HG03108 (cell line): Measurements from ENCODE around the gene SURF1.
"Not testable (repeated sequence)": the region's sequence is repeated elsewhere in the genome, so short reads cannot be mapped to it uniquely, and the experiment has no call there.

Experiments
- ATAC-seq: cut with Tn5 transposase; IDR thresholded peaks from one replicate; pipeline ENCODE4 v1.9.1; 2021; ENCODE audit warnings: moderate library complexity; ENCODE audit not compliant: unreplicated experiment

Gene SURF1

GRCh38 chr9:133356391-133357091, at the start of gene SURF1, which contains the start of gene SURF2:
Gene SURF1, minus strand, starts transcription at chr9:133356487. Its CDS starts 34 bp downstream, at chr9:133356453.
Gene SURF2, plus strand, starts transcription at chr9:133356550. Its CDS starts 43 bp downstream, at chr9:133356593.
- ATAC-seq: peak; percentile 74

DNA sequence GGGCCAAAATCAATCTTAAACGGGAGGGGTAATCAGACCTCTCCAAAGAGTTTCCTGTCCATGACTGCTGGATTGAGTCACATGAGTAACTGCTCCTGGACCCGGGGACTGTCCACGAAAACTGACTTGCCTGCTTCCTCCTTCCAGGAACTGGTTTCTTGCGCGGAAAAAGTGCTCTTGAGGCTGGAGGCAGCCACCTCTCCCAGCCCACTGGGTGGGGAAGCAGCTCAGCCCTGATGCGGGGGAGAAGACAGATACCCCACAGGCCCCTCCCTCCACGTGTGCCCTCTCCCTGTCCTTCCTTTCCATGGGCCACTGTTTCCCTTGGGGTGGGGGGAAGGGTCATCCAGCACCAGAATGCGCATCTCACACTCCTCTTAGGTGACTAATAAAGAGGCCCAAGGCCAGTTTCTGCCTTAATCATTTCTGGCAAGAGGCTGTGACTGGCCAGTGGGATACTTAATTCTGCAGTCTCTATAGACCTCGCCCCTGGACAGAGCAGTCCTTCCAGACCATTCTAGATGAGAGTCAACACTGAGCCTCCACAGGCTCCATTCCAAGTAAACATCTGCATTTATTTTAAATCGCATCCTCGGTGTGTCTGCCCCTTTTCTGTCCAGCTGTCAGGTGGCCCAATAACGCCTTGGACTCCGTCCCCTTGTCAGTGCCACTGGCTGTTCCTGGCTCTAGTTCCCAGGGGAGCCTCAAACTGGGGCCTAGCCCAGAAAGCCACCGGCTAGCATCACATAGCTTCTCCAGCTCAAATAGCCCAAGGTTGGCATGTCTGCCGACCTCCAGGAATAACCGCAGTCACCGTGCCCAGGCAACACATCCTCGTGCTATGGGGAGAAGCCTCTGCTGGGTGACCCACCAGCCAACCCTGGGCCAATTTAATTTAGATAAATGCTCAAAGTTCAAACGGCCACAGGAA, 49.5 kb upstream of the SURF1 start:
- no peak for ATAC-seq

DNA sequence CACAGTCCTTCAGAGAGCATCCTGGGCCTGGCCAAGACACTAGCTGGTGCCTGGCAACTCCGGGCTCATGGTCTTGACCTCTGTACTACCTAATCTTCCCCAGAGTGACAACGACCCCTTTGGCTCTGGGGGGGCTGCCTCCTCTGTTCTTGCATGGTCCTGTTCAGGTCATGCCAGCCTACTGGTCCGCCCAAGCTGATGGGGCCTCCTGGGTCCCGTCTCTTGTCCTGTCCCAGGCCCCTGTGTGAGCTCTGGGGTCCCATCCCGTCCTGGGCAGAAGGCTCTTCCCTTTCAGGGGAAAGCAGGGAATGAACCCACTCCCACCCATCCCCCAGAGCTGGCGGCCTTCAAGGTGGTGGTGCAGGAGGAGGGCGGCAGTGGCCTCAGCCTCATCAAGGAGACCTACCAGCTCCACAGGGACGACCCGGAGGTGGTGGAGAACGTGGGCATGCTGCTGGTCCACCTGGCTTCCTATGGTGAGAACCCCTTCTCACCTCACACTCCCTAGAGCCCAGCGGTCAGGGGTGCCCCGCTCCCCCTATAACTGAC, 48.2 kb upstream of the SURF1 start:
- no peak for ATAC-seq

GRCh38 chr9:133403766-133404453, 47.6 kb upstream of the SURF1 start:
- no peak for ATAC-seq

- ATAC-seq: no peak
Observed at GRCh38 chr9:133402689-133403088, 46.4 kb upstream of the SURF1 start.

DNA sequence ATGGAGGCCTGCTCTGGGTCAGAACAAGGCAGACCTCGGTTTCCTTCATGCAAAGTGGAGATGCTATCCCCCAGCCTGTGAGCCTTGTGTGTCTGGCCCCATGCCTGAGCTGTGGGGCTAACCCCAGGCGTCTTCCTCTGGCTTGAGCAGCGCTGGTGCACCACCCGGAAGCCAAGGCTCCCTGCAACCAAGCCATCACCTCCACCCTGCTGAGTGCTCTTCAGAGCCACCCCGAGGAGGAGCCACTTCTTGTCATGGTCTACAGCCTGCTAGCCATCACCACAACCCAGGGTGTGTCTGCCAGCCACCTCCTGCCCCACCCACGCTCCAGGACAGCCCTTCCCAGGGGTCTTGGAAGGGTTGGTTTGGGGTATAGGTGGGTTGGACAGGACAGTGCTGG, 45.3 kb upstream of the SURF1 start:
- no peak for ATAC-seq

- ATAC-seq: no peak
Observed at GRCh38 chr9:133400292-133400691, 44.0 kb upstream of the SURF1 start.

- no peak for ATAC-seq
Observed at GRCh38 chr9:133397895-133398294, 41.6 kb upstream of the SURF1 start.

DNA sequence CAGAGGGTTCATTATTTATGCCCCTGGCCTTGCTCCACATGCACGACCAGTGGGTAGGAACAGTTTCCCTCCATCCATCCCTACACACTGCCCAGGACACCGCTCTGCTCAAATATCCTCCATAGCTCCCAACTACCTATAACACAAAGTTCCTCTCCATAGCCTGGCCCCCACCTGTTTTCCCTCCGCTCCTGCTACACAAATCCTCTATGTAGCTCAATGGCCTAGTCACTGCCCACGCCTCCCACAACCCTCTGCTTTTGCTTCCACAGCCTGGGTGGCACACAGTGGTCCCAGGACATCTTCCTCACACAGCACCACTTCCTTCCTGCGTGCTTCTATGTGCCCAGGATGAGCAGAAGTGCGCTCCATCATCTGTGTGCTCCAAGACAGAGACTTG, 41.1 kb upstream of the SURF1 start:
- ATAC-seq: no peak

GRCh38 chr9:133396952-133397351, 40.7 kb upstream of the SURF1 start:
- no peak for ATAC-seq

- ATAC-seq: no peak
Observed at GRCh38 chr9:133394687-133395271, 38.5 kb upstream of the SURF1 start.

- no peak for ATAC-seq
Observed at GRCh38 chr9:133393399-133393798, 37.1 kb upstream of the SURF1 start.

GRCh38 chr9:133392308-133392707, 36.0 kb upstream of the SURF1 start:
- ATAC-seq: not testable (repeated sequence)

- ATAC-seq: not testable (repeated sequence)
Observed at GRCh38 chr9:133391449-133391848, 35.2 kb upstream of the SURF1 start.

DNA sequence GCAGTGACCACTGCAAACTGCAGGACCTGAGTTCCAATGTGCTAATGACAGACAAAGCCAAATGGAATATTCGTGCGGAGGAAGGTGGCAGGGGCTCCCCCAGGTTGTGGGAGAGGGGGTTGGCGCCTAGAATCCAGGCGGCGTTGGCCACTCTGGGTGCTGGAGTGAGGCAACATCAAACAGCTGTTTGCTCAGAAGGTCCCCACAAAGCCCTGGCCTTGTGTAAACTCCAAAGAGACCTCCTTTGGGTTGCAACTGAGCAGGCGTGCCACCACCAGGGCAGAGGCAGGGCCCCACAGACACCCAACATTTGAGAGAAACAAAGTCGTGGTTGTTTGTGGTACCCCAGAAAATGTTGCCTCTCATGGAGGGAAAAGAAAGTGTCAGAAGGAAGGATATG, 34.4 kb upstream of the SURF1 start:
- no peak for ATAC-seq

GRCh38 chr9:133389562-133389961, 33.3 kb upstream of the SURF1 start:
- no peak for ATAC-seq

DNA sequence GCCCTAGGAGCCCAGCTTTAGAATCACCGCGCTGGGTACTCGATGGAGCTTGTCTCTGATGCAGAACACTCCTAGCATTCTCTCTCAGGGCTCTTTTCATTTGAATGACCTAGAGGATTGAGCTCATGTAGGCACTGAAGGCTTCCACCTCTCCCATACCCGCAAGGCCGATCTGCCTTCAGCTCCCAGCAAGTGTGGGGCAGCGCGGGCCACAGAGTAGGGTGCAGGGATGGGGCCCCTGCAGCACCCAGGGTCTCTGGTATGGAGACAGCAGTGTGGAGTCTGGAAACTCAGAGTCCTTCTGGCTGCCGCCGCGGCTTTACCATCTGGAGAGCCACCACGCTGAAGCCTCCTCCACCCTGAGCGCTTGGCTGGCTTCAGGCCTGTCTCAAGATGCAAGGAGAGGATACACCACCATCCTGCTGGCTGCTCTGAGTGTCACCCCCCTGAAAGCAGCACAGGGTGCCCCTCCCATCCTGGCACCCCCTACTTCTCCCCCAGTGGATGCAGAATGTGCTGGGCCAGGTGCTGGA, 32.8 kb upstream of the SURF1 start:
- no peak for ATAC-seq

- ATAC-seq: no peak
Observed at GRCh38 chr9:133387680-133388079, 31.4 kb upstream of the SURF1 start.

GRCh38 chr9:133386338-133386737, 30.1 kb upstream of the SURF1 start:
- ATAC-seq: no peak

DNA sequence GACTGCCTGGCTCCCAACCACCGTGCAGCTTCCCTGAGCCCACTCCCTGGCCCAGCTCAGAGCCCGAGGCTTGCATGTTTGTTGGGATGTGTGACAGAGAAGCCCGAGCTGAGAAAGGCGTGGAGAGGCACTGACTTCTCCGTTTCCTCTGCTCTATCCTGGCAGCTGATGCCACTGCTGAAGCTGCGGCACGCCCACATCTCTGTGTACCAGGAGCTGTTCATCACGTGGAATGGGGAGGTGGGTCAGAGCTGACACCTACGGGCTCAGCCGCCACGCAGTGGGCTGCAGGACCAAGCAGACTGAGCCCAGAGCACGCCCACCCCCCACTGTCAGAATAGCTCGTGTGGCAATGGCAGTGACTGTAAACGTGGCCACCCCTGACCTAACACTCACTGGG, 29.2 kb upstream of the SURF1 start:
- no peak for ATAC-seq
